Measurements from ENCODE around the gene CHI3L2. TPM values are rescaled to one million over a fixed set of nuclear protein-coding genes. Genes with fewer than 3 reads are reported as not detected.

Gene CHI3L2

DNA sequence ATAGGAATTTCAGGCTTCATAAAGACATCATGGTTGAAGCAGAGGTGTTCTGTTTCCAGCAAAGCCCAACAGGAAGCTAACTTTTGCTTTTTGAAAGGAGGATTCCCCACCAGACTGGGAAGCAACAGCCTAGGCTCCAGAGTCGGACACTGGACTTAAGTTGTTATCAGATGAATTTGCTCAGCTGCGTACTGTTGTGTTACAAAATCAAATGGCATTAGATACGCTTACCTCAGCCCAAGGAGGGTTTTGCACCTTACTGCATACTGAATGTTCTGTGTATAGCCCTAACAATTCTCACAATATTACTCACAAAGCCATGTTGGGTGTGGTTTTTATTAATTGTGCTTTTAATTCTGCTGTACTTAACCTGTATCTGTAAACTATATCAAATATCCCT lies 62.6 kb downstream of the CHI3L2 start:
- Histone ChIP-seq H3K9me3 (replicated peaks; ENCODE audit: low read length) (no peaks in the 10 kb centered on the region), H3K9ac (ENCODE audit: low read depth, low read length) (no peak overlapping the region), H3K4me3 (ENCODE audit: low read length) (no peak overlapping the region), H3K4me2 (ENCODE audit: low read length) (no peak overlapping the region), H3K36me3 (ENCODE audit: insufficient read depth, low read length) (no peaks in the 10 kb centered on the region), H3K4me1 (ENCODE audit: control insufficient read depth, insufficient read depth, low read length) (no peaks in the 10 kb centered on the region), H3K27me3 (ENCODE audit: control insufficient read depth, insufficient read depth, low read length) (peaks cover 16% of the 10 kb centered on the region)

DNA sequence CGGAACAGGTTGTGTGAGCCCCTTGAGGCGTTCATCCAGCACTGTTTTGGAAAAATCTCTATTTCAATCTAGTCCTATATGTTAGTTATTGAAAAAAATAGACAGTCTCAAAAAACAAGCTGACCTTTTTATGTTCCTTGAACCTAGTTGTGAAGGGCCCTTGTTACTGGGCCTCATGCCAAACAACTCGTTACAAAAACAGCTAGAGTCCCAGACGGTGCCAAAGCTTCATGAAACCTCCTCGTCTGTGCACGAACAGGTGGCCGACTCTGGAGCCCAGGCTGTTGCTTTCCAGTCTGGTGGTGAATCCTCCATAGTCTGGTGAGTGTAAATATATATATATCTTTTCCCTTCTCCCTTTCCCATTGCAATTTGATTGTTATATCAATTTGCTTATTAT lies 63.1 kb downstream of the CHI3L2 start, which contains the start of gene CHIA:
Gene CHIA, plus strand, starts transcription at position 222 of the 400 bp plus-strand sequence. CDS start 19,617 bp downstream, outside the sequence.
- Histone ChIP-seq H3K9me3 (replicated peaks; ENCODE audit: low read length) (no peaks in the 10 kb centered on the region), H3K27me3 (ENCODE audit: control insufficient read depth, insufficient read depth, low read length) (peaks cover 14% of the 10 kb centered on the region), H3K9ac (ENCODE audit: low read depth, low read length) (no peak within 1 kb of the TSS), H3K4me3 (ENCODE audit: low read length) (no peak within 1 kb of the TSS), H3K4me2 (ENCODE audit: low read length) (no peak within 1 kb of the TSS), H3K36me3 (ENCODE audit: insufficient read depth, low read length) (no peaks in the 10 kb centered on the region), H3K4me1 (ENCODE audit: control insufficient read depth, insufficient read depth, low read length) (no peaks in the 10 kb centered on the region)

Small RNA genes within 50 kb of the gene (small RNA-seq; reads per million reads assigned to genes)
- gene AL355816.1: not detected
